Measurements from ENCODE around the gene OR14C36. TPM values are rescaled to one million over a fixed set of nuclear protein-coding genes. Genes with fewer than 3 reads are reported as not detected.

Gene OR14C36
- total RNA-seq, 2 experiments from 2014 or later, result not detected

- TF ChIP-seq EZH2phosphoT487 (IDR thresholded peaks at IDR 0.05; ENCODE audit: borderline replicate concordance, low read depth, low read length), result no peak
- no peak for TF ChIP-seq CTCF (conservative IDR thresholded peaks at IDR 0.05; ENCODE audit: low read length)
- CTCF ChIA-PET (ENCODE audit: unreplicated experiment), result no interaction called here
- POLR2A ChIA-PET, result no interaction called here
- H3K79me2 ChIP-seq (ENCODE audit: insufficient read depth, low read depth, low read length), result no peaks in the 10 kb centered on the region
- H4K20me1 ChIP-seq (ENCODE audit: insufficient read depth, low read length), result no peaks in the 10 kb centered on the region
- H3K4me2 ChIP-seq (ENCODE audit: low read length), result no peak overlapping the region
- H3K4me3 ChIP-seq (ENCODE audit: low read depth, low read length, poor library complexity, severe bottlenecking), result no peak overlapping the region
- H2AFZ ChIP-seq (ENCODE audit: low read length), result no peak overlapping the region
- no peak overlapping the region for H3K27ac ChIP-seq (ENCODE audit: low read depth, low read length, poor library complexity, severe bottlenecking)
- H3K4me1 ChIP-seq (ENCODE audit: insufficient read depth, low read length, poor library complexity, severe bottlenecking), result no peaks in the 10 kb centered on the region
- H3K36me3 ChIP-seq (ENCODE audit: insufficient read depth, low read length), result no peaks in the 10 kb centered on the region
- BruUV-seq (replicated peaks), result no TSS peak
- intact Hi-C loops (cut with micrococcal nuclease; ENCODE audit: unreplicated experiment), result no loop called here
- H3K9me3 ChIP-seq (ENCODE audit: low read length), result no peaks in the 10 kb centered on the region
- H3K9me2 ChIP-seq (ENCODE audit: insufficient read depth, low read length), result no peaks in the 10 kb centered on the region
- DNase-seq (ENCODE audit: low spot score), result no peak
Measured at GRCh38 chr1:248380854-248381253, 32.3 kb downstream of the OR14C36 start.

- no peak overlapping the region for H3K4me2 ChIP-seq (ENCODE audit: low read length)
- intact Hi-C loops (cut with micrococcal nuclease; ENCODE audit: unreplicated experiment), result no loop called here
- ChIA-PET CTCF (ENCODE audit: unreplicated experiment) (no interaction called here), POLR2A (interaction anchor here (0.5 to 0.7 kb wide), 2 partner anchors 9 to 12 kb away, joined by 3 to 4 read pairs; no protein-coding TSS in a partner anchor)
- no peak for TF ChIP-seq EZH2phosphoT487 (IDR thresholded peaks at IDR 0.05; ENCODE audit: borderline replicate concordance, low read depth, low read length)
- TF ChIP-seq CTCF (conservative IDR thresholded peaks at IDR 0.05; ENCODE audit: low read length), result no peak
- DNase-seq (ENCODE audit: low spot score), result no peak
- no TSS peak for BruUV-seq (replicated peaks)
- H4K20me1 ChIP-seq (ENCODE audit: insufficient read depth, low read length), result no peaks in the 10 kb centered on the region
- H3K9me2 ChIP-seq (ENCODE audit: insufficient read depth, low read length), result no peaks in the 10 kb centered on the region
- no peaks in the 10 kb centered on the region for H3K79me2 ChIP-seq (ENCODE audit: insufficient read depth, low read depth, low read length)
- H3K9me3 ChIP-seq (ENCODE audit: low read length), result no peaks in the 10 kb centered on the region
- H2AFZ ChIP-seq (ENCODE audit: low read length), result no peak overlapping the region
- H3K4me1 ChIP-seq (ENCODE audit: insufficient read depth, low read length, poor library complexity, severe bottlenecking), result no peaks in the 10 kb centered on the region
- H3K27ac ChIP-seq (ENCODE audit: low read depth, low read length, poor library complexity, severe bottlenecking), result no peak overlapping the region
- H3K36me3 ChIP-seq (ENCODE audit: insufficient read depth, low read length), result no peaks in the 10 kb centered on the region
- H3K4me3 ChIP-seq (ENCODE audit: low read depth, low read length, poor library complexity, severe bottlenecking), result no peak overlapping the region
Measured at GRCh38 chr1:248388426-248388825, 39.9 kb downstream of the OR14C36 start.

- DNase-seq (ENCODE audit: low spot score), result no peak
- intact Hi-C loops (cut with micrococcal nuclease; ENCODE audit: unreplicated experiment), result no loop called here
- H3K9me3 ChIP-seq (ENCODE audit: low read length), result no peaks in the 10 kb centered on the region
- POLR2A ChIA-PET, result no interaction called here
- no peak overlapping the region for H3K4me2 ChIP-seq (ENCODE audit: low read length)
- H3K79me2 ChIP-seq (ENCODE audit: insufficient read depth, low read depth, low read length), result no peaks in the 10 kb centered on the region
- no peaks in the 10 kb centered on the region for H3K36me3 ChIP-seq (ENCODE audit: insufficient read depth, low read length)
- no peak overlapping the region for H3K27ac ChIP-seq (ENCODE audit: low read depth, low read length, poor library complexity, severe bottlenecking)
- BruUV-seq (replicated peaks), result no TSS peak
- H3K4me3 ChIP-seq (ENCODE audit: low read depth, low read length, poor library complexity, severe bottlenecking), result no peak overlapping the region
- H3K4me1 ChIP-seq (ENCODE audit: insufficient read depth, low read length, poor library complexity, severe bottlenecking), result no peaks in the 10 kb centered on the region
- no peaks in the 10 kb centered on the region for H4K20me1 ChIP-seq (ENCODE audit: insufficient read depth, low read length)
- TF ChIP-seq EZH2phosphoT487 (IDR thresholded peaks at IDR 0.05; ENCODE audit: borderline replicate concordance, low read depth, low read length) (no peak), CTCF (conservative IDR thresholded peaks at IDR 0.05; ENCODE audit: low read length) (no peak)
- no peak overlapping the region for H2AFZ ChIP-seq (ENCODE audit: low read length)
- CTCF ChIA-PET (ENCODE audit: unreplicated experiment), result no interaction called here
- no peaks in the 10 kb centered on the region for H3K9me2 ChIP-seq (ENCODE audit: insufficient read depth, low read length)
Measured at GRCh38 chr1:248393050-248393449, 44.5 kb downstream of the OR14C36 start.

Other genes with a start within 250 kb of the OR14C36 start
- gene OR2M5, start 203.6 kb upstream of the OR14C36 start, total RNA-seq (2014; rRNA removed; shearing (Covaris generic)), result not detected in 2 replicates
- not detected in 2 replicates for gene OR2M5, start 203.6 kb upstream of the OR14C36 start, total RNA-seq (2022)
- gene OR2M2, start 174.0 kb upstream of the OR14C36 start, total RNA-seq (2014; rRNA removed; shearing (Covaris generic)), result not detected in 2 replicates
- gene OR2M2, start 174.0 kb upstream of the OR14C36 start, total RNA-seq (2022), result not detected in 2 replicates
- not detected in 2 replicates for gene OR2M3, start 151.5 kb upstream of the OR14C36 start, total RNA-seq (2014; rRNA removed; shearing (Covaris generic))
- gene OR2M3, start 151.5 kb upstream of the OR14C36 start, total RNA-seq (2022), result not detected in 2 replicates
- gene OR2M4, start 117.4 kb upstream of the OR14C36 start, total RNA-seq (2014; rRNA removed; shearing (Covaris generic)), result not detected in 2 replicates
- not detected in 2 replicates for gene OR2M4, start 117.4 kb upstream of the OR14C36 start, total RNA-seq (2022)
- gene OR2T33, start 70.8 kb upstream of the OR14C36 start, total RNA-seq (2014; rRNA removed; shearing (Covaris generic)), result not detected in 2 replicates
- not detected in 2 replicates for gene OR2T33, start 70.8 kb upstream of the OR14C36 start, total RNA-seq (2022)
- not detected in 2 replicates for gene OR2T12, start 45.4 kb upstream of the OR14C36 start, total RNA-seq (2014; rRNA removed; shearing (Covaris generic))
- gene OR2T12, start 45.4 kb upstream of the OR14C36 start, total RNA-seq (2022), result not detected in 2 replicates
- gene OR2M7, start 24.2 kb upstream of the OR14C36 start, total RNA-seq (2014; rRNA removed; shearing (Covaris generic)), result not detected in 2 replicates
- not detected in 2 replicates for gene OR2M7, start 24.2 kb upstream of the OR14C36 start, total RNA-seq (2022)
- not detected in 2 replicates for gene OR2T4, start 12.9 kb downstream of the OR14C36 start, total RNA-seq (2014; rRNA removed; shearing (Covaris generic))
- gene OR2T4, start 12.9 kb downstream of the OR14C36 start, total RNA-seq (2022), result not detected in 2 replicates
- gene OR2T6, start 27.0 kb downstream of the OR14C36 start, total RNA-seq (2014; rRNA removed; shearing (Covaris generic)), result not detected in 2 replicates
- not detected in 2 replicates for gene OR2T6, start 27.0 kb downstream of the OR14C36 start, total RNA-seq (2022)
- gene OR2T1, start 54.3 kb downstream of the OR14C36 start, total RNA-seq (2014; rRNA removed; shearing (Covaris generic)), result not detected in 2 replicates
- gene OR2T1, start 54.3 kb downstream of the OR14C36 start, total RNA-seq (2022), result not detected in 2 replicates
- not detected in 2 replicates for gene OR2T2, start 96.9 kb downstream of the OR14C36 start, total RNA-seq (2014; rRNA removed; shearing (Covaris generic))
- not detected in 2 replicates for gene OR2T2, start 96.9 kb downstream of the OR14C36 start, total RNA-seq (2022)
- gene OR2T3, start 124.6 kb downstream of the OR14C36 start, total RNA-seq (2014; rRNA removed; shearing (Covaris generic)), result not detected in 2 replicates
- not detected in 2 replicates for gene OR2T3, start 124.6 kb downstream of the OR14C36 start, total RNA-seq (2022)
- not detected in 2 replicates for gene OR2T5, start 139.8 kb downstream of the OR14C36 start, total RNA-seq (2014; rRNA removed; shearing (Covaris generic))
- not detected in 2 replicates for gene OR2T5, start 139.8 kb downstream of the OR14C36 start, total RNA-seq (2022)
- gene OR2G6, start 159.3 kb downstream of the OR14C36 start, total RNA-seq (2014; rRNA removed; shearing (Covaris generic)), result not detected in 2 replicates
- gene OR2G6, start 159.3 kb downstream of the OR14C36 start, total RNA-seq (2022), result not detected in 2 replicates
- not detected in 2 replicates for gene OR2T29, start 214.0 kb downstream of the OR14C36 start, total RNA-seq (2014; rRNA removed; shearing (Covaris generic))
- not detected in 2 replicates for gene OR2T29, start 214.0 kb downstream of the OR14C36 start, total RNA-seq (2022)
- not detected in 2 replicates for gene OR2T34, start 226.0 kb downstream of the OR14C36 start, total RNA-seq (2014; rRNA removed; shearing (Covaris generic))
- gene OR2T34, start 226.0 kb downstream of the OR14C36 start, total RNA-seq (2022), result not detected in 2 replicates
- gene OR2T10, start 248.9 kb downstream of the OR14C36 start, total RNA-seq (2014; rRNA removed; shearing (Covaris generic)), result not detected in 2 replicates
- gene OR2T10, start 248.9 kb downstream of the OR14C36 start, total RNA-seq (2022), result not detected in 2 replicates

All from OCI-LY7 (cell line).